NCI-H1105 treated with DMSO at 0.1 percent for 48 hours (cell line): ENCODE data around the gene TTBK2.

Experiments
- DNase-seq: peaks from one replicate; lab custom pipeline; 2025; lab: John Stamatoyannopoulos, UW

TTBK2 gene

GRCh38 chr15:42727750-42728381 is 192.7 kb downstream of the TTBK2 start:
- DNase-seq, result peak; percentile 71

DNA sequence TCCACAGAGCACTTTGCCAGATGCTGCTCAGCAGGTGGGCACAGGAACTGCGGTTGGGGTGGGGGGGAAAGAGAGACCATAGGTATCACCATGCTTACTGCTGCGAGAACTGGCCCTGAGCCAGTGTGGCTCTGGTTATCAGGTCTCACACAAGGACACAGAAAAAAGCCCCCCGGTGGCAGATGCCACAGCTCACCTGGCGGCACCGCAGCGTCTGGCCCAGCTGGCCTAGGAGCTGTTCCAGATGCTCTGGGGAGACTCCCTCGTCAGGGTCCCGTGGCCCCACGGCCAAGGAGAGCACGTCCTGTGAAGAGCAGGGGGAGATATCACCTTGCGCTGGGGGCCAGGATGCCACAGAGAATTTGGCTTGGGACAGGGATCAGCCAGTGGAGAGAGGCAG is 194.5 kb downstream of the TTBK2 start:
- peak; percentile 49 for DNase-seq

DNA sequence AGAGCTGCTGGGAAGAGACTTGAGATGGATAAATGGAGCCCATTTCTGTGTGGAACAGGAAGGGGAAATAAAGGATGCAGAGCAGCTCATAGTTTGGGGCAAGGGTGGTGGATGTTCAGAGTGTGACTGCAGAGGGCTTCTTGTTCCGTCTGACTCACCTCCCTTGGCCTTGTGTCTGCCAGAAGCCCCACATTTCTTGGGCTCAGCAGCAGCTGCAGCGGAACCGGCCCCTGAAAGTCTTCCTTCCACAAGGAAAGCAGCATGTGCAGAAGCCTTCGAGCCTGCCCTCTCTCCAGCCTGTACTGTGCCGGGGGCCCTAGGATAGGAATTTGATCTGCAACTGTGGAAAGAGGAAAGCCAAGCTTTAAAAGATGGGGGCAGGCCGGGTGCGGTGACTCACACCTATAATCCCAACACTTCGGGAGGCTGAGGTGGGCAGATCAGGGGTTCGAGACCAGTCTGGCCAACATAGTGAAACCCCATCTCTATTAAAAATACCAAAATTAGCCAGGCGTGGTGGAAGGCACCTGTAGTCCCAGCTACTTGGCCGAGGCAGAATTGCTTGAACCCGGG is 195.2 kb downstream of the TTBK2 start:
- no peak for DNase-seq

- DNase-seq, result no peak
These were observed 196.3 kb downstream of the TTBK2 start for GRCh38 chr15:42724276-42724675.

GRCh38 chr15:42723068-42723467 is 197.5 kb downstream of the TTBK2 start:
- DNase-seq, result no peak

- no peak for DNase-seq
These were observed 198.7 kb downstream of the TTBK2 start for GRCh38 chr15:42721916-42722315.

- no peak for DNase-seq
These were observed 199.6 kb downstream of the TTBK2 start for GRCh38 chr15:42721016-42721415.

- no peak for DNase-seq
These were observed 200.5 kb downstream of the TTBK2 start for GRCh38 chr15:42720071-42720470.

DNA sequence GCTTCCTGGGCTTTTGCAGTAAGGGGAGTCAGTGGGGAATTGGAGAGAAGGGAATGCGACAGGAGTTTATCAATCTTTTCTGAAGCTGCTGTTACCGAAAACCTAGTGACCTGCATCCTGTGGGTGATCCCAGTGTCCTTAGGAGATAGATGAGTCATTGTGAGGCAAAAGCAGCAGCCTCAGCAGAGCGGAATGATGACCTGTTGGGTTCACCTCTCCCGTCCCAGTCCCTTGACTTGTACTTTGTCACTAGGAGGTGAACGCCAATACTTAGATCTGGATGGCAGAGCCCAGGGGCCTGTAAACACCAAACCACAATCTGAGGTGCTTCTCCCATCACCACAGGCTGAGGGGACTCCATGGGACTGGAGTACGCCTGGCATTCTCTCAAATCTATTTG is 201.5 kb downstream of the TTBK2 start:
- DNase-seq, result no peak

DNA sequence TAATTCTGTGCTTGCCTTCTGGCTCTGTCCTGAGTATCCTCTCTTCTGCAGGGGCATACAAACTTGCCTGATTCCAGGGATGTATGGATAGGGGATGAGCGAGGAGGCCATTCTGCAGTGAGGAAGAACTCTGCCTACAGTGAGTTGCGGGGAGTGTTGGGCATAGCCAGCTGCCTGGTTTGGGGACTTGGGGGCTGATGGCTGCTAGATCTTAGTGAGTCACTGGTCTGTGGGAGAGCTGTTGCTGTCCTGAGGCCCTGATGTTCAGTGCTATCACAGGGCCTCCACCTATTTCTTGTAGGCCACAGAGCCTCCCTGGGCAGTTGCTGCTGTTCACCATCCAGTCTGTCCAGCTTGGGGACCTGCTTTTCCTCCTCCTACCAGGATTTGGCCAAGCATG is 204.0 kb downstream of the TTBK2 start:
- DNase-seq, result no peak

- no peak for DNase-seq
These were observed 204.5 kb downstream of the TTBK2 start for GRCh38 chr15:42716125-42716524.

DNA sequence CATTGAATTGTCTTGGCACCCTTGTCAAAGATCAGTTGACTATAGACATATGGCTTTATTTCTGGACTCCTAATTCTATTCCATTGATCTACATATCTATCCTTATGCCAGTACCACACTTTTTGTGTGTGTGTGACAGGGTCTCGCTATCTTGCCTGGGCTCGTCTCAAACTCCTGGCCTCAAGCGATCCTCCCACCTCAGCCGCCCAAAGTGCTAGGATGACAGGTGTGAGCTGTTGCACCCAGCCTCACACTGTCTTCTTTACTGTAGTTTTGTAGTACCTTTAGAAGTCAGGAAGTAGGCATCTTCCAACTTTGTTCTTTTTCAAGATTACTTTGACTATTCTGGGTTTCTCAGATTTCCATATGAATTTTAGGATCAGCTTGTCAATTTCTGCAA is 208.0 kb downstream of the TTBK2 start:
- no peak for DNase-seq

GRCh38 chr15:42711746-42712145 is 208.8 kb downstream of the TTBK2 start:
- no peak for DNase-seq

DNA sequence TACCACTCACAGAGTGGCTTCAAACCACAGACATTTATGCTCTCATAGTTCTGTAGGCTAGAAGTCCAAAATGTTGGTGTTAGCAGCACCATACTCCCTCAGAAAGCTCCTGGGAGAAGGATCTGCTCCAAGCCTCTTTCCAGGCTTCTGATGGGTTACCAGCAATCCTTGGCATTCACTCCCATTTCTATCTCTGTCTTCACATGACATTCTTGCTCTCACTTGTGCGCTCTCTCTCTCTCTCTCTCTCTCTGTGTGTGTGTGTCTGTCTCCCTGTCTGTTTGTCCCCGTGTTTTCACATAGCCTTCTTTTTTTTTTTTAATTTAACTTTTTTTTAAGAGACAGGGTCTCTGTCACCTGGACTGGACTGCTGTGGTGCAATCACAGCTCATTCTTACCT is 209.9 kb downstream of the TTBK2 start:
- DNase-seq, result no peak

DNA sequence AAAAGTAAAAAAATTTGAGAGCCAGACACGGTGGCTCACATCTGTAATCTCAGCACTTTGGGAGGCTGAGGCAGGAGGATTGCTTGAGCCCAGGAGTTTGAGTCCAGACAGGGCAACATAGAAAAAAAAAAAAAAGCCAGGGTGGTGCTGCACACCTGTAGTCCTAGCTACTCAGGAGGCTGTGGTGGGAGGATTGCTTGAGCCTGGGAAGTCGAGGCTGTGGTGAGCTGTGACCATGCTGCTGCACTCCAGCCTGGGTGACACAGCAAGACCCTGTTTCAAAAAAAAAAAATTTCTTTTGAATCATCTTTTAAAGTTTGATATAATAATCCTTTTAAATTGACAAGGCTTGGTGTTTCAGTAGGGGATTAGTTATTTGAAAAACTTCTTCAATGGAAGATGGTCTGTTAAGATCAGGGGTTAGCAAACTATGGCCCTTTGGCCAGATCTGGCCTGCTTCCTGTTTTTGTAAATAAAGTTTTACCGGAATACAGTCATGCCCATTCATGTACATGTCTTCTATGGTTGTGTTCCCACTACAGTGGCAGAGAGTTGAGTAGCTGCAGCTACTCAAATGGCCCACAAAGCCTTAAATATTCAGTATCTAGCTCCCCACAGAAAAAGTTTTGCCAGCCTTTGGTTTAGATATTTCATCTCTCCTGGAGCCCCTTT is 212.6 kb downstream of the TTBK2 start:
- DNase-seq, result no peak

DNA sequence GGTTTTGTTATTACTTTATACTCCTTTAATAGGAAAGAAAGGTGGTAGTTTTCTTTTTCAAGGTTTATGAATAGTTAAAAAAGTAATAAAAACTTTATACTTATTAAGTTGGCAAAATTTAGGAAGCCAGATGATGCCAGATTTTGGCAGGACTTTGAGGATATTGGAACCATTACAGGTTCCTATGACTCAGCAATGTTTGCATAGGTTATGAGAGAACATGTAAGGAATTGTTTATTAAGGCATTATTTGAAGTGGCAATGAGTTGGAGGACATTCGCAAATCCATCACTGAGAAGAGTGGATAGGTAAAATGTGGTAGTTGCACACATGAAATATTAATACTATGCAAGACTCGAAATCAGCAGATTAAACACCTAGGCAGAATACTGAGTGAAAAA is 213.5 kb downstream of the TTBK2 start:
- no peak for DNase-seq

- no peak for DNase-seq
These were observed 215.2 kb downstream of the TTBK2 start for GRCh38 chr15:42705336-42705735.

DNA sequence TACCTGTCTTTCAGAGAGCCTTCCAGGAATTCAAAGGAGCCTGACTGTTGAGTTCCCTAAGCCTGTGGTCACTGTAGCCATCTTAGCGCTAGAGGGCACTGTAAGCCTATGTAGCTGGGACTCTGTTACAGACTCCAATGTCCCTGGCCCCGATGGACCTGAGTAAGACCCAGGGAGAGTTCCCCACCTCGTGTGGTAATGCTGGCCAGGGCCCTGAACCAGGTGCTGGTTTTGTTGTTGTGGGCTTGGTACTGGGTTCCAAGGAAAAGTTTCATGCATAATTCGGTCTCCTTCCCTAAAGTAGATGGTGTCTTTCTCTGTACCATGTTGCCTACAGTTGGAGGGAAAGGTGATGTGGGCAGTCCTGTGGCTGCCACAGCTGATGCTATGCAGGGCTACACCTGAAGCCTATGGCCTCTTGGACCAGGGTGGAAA is 216.1 kb downstream of the TTBK2 start:
- peak; percentile 49 for DNase-seq

GRCh38 chr15:42696626-42697025 is 224.0 kb downstream of the TTBK2 start:
- DNase-seq, result no peak

GRCh38 chr15:42695527-42696071 is 225.0 kb downstream of the TTBK2 start:
- DNase-seq, result no peak

DNA sequence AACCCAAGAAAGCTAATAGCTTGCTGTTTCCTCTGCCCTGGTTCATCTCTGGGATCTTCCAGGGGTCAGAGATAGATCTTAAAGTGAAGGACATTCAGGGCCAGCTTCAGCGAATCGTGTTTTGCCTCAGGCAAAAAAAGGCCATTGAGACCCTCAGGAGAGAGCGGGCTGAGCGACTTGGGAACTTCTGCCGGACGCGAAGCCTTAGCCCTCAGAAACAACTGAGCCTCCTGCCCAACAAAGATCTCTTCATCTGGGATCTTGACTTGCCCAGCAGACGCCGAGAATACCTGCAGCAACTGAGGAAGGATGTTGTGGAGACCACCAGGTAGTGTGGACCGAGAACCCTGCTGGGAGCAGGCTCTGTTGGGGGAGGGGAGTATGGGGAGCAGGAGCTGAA is 226.2 kb downstream of the TTBK2 start:
- DNase-seq, result no peak

- DNase-seq, result no peak
These were observed 226.6 kb downstream of the TTBK2 start for GRCh38 chr15:42693942-42694341.

GRCh38 chr15:42693496-42693895 is 227.1 kb downstream of the TTBK2 start:
- no peak for DNase-seq
